Panc1 (cell line): ENCODE data around the gene AGRN.

Experiments
- POLR2AphosphoS5 ChIP-seq: IDR thresholded peaks from 2 replicates; pipeline ENCODE4 v1.6.1; 2012; ENCODE audit warnings: mild to moderate bottlenecking, low read depth, low read length, moderate library complexity
- TF ChIP-seq, protein P1 (sequence below): fragments of 450-650 bp; IDR thresholded peaks from 2 replicates; pipeline ENCODE4 v1.5.1; 2017; ENCODE audit warnings: mild to moderate bottlenecking
- TF ChIP-seq, protein P2 (sequence below), 2 experiments: IDR thresholded peaks; 2 replicates each; pipeline ENCODE4 v1.6.1; 2011 to 2012; ENCODE audit warnings: low read depth in 2 of 2, control low read depth in 1 of 2, low read length in 1 of 2, mild to moderate bottlenecking in 1 of 2, moderate library complexity in 1 of 2; ENCODE audit not compliant: insufficient read depth in 1 of 2

DNA sequence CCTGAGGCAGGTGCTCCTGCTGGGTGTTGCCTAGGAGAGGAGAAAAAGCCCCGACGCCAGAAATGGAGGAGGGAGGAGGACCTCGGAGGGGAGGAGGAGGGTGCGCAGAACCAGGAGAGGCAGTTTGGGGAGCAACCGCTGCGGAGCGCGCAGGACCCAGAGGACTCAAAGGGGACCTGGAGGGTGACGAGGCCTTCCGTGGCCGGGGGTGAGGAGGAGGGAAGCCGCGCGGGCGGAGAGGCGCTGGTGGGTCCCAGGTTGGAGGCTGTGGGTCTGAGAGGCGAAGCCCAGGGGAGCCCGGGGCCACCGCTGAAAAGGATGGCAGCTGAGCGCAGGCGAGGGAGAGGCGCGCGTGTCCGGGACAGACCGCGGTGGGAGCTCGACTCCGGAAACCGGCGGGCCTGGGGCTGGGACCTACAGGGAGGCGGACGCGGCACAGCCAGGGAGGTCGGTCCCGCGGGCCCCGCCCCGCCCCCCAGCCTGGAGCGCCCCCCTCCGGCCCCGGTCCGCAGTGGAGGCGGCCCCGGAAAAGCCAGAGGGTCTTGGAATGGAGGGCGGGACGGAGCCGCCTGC is 39.1 kb downstream of the AGRN start:
- TF ChIP-seq, protein P1, sequence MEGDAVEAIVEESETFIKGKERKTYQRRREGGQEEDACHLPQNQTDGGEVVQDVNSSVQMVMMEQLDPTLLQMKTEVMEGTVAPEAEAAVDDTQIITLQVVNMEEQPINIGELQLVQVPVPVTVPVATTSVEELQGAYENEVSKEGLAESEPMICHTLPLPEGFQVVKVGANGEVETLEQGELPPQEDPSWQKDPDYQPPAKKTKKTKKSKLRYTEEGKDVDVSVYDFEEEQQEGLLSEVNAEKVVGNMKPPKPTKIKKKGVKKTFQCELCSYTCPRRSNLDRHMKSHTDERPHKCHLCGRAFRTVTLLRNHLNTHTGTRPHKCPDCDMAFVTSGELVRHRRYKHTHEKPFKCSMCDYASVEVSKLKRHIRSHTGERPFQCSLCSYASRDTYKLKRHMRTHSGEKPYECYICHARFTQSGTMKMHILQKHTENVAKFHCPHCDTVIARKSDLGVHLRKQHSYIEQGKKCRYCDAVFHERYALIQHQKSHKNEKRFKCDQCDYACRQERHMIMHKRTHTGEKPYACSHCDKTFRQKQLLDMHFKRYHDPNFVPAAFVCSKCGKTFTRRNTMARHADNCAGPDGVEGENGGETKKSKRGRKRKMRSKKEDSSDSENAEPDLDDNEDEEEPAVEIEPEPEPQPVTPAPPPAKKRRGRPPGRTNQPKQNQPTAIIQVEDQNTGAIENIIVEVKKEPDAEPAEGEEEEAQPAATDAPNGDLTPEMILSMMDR, result peak; percentile 92
- TF ChIP-seq, protein P2, sequence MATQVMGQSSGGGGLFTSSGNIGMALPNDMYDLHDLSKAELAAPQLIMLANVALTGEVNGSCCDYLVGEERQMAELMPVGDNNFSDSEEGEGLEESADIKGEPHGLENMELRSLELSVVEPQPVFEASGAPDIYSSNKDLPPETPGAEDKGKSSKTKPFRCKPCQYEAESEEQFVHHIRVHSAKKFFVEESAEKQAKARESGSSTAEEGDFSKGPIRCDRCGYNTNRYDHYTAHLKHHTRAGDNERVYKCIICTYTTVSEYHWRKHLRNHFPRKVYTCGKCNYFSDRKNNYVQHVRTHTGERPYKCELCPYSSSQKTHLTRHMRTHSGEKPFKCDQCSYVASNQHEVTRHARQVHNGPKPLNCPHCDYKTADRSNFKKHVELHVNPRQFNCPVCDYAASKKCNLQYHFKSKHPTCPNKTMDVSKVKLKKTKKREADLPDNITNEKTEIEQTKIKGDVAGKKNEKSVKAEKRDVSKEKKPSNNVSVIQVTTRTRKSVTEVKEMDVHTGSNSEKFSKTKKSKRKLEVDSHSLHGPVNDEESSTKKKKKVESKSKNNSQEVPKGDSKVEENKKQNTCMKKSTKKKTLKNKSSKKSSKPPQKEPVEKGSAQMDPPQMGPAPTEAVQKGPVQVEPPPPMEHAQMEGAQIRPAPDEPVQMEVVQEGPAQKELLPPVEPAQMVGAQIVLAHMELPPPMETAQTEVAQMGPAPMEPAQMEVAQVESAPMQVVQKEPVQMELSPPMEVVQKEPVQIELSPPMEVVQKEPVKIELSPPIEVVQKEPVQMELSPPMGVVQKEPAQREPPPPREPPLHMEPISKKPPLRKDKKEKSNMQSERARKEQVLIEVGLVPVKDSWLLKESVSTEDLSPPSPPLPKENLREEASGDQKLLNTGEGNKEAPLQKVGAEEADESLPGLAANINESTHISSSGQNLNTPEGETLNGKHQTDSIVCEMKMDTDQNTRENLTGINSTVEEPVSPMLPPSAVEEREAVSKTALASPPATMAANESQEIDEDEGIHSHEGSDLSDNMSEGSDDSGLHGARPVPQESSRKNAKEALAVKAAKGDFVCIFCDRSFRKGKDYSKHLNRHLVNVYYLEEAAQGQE (IDR thresholded peaks at IDR 0.05; ENCODE audit: insufficient read depth in 1 of 2, low read depth in 2 of 2, low read length in 1 of 2), result no peak
- no peak for TF ChIP-seq POLR2AphosphoS5
